ENCODE measurements around the gene SEMA5B.

Gene SEMA5B, protein sequence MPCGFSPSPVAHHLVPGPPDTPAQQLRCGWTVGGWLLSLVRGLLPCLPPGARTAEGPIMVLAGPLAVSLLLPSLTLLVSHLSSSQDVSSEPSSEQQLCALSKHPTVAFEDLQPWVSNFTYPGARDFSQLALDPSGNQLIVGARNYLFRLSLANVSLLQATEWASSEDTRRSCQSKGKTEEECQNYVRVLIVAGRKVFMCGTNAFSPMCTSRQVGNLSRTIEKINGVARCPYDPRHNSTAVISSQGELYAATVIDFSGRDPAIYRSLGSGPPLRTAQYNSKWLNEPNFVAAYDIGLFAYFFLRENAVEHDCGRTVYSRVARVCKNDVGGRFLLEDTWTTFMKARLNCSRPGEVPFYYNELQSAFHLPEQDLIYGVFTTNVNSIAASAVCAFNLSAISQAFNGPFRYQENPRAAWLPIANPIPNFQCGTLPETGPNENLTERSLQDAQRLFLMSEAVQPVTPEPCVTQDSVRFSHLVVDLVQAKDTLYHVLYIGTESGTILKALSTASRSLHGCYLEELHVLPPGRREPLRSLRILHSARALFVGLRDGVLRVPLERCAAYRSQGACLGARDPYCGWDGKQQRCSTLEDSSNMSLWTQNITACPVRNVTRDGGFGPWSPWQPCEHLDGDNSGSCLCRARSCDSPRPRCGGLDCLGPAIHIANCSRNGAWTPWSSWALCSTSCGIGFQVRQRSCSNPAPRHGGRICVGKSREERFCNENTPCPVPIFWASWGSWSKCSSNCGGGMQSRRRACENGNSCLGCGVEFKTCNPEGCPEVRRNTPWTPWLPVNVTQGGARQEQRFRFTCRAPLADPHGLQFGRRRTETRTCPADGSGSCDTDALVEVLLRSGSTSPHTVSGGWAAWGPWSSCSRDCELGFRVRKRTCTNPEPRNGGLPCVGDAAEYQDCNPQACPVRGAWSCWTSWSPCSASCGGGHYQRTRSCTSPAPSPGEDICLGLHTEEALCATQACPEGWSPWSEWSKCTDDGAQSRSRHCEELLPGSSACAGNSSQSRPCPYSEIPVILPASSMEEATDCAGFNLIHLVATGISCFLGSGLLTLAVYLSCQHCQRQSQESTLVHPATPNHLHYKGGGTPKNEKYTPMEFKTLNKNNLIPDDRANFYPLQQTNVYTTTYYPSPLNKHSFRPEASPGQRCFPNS

DNA sequence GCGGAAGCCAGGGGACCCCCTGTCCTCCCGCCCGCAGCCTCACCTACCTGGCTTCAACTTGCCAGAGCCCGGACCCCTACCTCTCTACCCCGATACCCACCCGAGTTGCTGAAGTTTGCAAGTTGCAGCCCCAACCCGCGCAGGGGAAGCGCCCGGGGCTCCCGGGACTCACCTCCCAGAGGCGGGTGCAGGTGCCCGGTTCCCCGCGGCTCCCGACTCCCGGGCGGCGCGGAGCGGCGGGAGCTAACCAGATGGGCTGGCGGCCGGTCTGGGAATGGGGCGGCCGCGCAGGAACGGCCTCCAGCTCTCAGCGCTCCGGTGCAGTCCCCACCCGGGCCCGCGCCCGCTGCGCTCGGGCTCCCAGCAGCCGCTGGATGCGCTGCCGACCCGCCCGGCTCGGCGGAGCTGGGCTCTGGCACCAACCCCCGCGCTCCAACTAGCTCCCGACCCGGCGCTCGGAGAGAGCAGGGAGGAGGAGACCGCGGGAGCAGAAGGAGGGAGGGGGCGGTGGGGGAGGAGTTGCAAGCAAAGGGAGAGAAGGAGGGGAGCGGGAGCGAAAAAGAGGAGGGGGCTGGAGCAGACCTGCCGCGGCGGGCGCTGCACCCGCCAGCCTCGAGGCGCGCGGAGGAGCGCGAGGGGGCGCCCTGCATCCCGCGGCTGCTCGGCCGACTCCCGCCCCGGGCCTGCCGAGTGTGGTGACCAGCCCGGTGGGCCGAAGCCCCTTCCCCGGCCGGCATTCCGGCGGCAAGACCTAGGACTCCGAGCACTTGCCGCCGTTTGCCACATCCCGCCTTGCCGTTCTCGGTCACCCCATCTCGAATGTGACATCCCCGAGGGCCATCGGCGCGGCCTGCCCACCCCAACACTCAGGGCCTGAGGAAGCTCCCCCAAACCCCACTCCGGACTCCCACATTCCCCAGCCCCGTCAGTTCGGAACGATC is at the start of gene SEMA5B:
TSS of gene SEMA5B (minus strand) at position 472 of the 941 bp plus-strand sequence. CDS start 66,500 bp downstream, outside the sequence.
- peak; percentile 61 to 66 for DNase-seq

DNA sequence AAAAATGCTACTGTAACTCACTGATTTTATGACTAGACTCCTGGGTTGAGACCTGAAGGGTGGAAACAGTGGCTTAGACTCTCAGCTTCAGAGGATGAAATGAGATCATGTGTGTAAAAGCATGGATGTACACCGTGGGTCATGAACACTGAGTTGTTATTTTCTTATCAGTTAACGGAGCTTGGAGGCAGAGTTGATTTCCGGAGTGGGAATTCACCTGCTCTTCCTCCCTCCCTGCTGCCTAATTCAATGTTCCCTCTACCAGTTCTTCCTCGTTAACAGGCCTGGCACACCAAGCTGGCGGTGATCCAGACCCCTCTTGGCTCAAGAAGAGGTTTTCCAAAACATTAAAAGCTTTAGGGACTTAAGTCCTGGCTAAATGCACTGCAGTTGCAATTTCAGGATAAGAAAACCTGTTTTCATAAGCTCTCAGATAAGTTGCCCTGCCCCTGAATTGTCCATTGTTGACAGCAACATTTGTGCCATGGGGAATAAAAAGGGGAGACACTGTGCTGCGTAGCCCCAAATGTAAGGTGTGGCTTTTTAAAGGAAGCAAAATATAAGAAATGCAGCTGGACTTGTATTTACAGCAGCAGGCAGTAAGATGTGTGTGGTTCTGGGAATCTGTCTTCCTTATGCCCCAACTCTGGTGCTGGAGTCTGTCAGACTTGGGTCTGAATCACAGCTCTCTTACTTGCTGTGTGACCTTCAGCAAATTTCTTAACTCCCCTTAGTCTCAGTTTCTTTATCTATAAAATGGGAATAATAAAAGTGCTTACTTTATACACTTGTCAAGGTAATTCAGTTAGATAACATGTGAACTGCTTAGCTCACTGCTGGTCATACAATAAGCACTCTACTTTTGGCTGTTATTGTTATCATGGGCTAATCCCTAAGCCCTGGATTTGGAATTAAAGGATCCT is 49.2 kb upstream of the SEMA5B start:
- DNase-seq, result no peak

DNA sequence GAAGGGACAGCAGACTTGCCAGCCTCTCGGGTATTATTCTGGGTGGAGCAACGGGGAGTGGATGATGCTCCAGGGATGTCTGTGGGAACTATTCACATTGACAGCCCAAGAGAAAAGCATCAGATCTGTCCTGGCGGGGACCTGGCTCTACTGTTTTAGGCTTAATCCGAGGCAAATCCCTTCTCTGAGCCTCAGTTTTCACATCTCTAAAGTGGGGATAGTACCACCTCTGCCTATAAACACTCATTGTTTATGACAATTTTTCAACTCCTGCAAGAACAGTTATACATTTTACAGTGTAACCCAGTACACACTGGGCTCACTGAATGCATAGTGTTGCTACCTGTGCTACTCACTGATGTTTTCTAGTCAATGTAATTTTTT is 48.5 kb upstream of the SEMA5B start:
- DNase-seq, result no peak

DNA sequence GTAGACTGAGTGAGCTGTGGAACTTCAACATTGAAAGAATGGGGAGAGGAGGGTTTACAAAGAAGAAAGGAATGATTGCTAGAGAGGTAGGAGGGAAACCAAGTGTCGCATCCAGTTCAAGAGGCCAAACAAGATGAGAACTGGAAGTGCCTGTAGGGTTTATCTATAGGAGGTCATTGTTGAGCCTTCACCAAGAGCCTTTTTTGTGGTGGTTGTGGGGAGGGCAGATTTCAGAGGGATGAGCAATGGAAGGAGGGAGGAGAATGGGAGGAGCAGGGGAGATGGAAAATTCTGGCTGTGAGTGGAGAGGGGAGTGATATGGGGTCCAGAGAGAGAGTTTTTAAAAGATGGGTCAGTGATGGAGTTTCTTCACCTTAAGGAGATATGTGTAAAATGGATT is 47.8 kb upstream of the SEMA5B start:
- no peak for DNase-seq

DNA sequence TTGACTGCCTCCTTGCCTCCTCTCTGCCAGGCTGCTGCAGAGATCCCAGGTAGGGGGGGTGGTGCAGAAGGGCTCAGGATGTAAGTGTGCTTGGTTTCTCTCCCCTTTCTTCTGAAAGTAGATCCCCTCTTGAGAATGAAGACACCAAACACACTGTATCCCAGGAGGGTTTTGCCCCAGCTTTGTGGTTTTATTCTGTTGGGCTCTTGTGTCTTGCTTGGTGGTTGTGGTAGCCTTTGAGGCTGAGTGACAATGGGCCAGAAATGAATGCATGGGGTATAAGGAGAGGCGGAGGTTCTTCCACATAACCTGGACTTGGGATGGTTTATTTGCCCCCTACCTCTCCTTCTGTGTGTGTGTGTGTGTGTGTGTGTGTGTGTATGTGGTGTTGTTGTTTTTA is 45.0 kb upstream of the SEMA5B start:
- DNase-seq, result no peak

DNA sequence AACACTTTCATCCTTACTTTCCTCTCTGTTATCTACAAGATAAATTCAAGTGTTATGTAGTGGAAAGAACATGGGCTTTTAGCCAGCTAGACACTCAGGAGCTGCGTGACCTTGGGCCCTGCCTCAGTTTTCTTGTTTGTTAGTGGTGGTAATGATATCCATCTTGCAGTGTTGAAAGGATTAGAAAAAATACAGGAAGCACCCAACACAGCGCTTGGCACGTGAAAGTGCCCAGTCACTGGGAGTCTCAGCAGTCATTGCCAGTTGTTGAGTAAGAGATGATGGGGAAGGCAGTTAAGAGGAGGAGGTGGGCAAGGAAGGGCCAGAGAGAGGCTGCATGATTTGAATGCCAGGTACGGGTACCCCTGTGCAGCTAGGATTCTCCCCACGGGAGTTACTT is 44.6 kb upstream of the SEMA5B start:
- no peak for DNase-seq

DNA sequence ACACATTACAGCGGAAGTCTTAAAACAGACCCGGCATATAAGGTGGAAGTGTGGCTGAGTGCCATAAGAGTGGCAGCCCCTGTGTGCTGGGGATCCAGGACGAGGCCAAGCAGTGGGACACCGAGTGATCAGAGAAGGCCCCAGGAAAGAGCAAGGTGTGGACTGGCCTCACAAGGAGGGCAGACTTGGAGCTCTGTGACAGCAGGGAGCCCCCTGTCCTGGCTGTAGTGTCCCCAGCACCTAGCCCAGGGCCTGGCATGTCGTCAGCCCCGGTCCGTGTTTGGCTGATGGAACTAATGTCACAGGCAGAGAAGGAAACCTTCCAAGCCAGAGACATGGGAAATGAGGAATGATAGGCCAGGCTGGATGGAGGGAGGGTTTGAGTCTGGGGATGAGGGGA is 44.0 kb upstream of the SEMA5B start:
- no peak for DNase-seq

DNA sequence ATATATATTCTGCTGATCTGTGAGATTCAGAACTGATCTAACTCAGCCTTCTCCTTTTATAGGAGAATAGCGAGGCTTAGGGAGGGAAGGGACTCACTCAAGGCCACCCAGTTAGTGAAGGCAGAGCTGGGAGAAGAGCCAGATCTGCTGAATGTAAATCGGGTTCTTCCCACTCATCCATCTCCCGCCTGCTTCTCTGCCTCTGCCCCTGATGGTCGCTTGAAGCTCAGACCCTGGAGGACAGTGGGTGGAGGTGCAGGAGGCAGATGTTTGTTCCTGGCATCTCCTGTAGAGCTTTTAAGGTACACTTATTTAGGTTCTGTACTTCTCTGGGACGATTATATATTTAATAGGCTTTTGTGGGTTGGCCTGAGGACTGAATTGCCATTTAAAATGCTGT is 43.6 kb upstream of the SEMA5B start:
- DNase-seq, result no peak

DNA sequence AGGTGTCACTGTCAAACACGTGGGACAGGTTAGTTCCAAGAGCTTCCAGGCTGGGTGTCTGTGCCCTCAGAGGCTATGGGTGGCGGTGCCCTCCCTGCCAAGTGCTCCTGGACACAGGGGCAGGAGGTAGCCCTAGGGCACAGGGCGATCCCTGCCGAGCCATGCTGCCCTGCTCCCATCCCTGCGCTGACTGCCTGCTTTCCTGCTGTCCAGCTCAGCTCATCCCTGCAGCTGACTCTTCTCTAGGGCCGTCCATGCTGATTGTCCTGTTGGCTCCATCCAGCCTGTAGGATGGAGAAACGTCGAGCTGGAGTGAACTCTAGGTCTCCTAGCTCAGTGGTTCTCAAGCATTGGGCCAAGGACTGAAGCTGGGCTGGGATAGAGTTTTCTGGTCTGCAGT is 42.9 kb upstream of the SEMA5B start:
- no peak for DNase-seq

DNA sequence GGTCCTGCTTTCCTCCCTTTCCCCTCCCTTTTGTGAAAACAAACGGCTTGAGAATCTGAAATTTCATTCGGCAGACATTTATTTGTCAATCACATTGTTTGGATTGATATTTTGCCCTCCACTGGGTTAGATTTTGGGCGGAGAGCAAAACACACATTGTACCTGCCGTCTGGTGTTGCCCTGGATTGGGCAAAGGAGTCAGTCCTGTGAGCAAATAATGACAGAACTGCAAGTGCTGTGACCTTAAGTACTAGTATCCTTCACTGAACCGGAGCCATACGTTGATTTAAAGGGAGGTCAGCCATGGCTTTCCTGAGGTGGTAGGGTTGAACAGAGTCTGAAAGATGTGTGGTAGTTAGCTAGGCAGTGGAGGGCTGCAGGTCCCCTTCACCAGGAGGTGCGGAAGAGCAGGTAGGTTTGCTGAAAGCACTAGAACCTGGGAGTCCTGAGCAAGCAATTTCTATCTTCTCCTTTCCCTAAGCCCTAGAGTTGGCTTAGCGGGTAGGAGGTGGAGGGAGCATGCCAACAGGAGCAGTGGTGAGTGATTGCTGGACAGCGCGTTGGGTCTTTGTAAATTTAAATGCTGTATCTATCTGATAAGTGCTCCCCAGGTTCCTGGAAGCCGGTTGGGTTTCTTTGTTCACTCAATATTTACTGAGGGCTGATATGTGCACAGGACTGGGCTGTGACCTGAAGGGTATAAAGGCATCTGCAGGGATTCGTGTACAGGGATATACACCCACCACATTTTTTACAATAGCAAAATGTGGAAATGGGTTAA is 41.2 kb upstream of the SEMA5B start:
- DNase-seq, result no peak

DNA sequence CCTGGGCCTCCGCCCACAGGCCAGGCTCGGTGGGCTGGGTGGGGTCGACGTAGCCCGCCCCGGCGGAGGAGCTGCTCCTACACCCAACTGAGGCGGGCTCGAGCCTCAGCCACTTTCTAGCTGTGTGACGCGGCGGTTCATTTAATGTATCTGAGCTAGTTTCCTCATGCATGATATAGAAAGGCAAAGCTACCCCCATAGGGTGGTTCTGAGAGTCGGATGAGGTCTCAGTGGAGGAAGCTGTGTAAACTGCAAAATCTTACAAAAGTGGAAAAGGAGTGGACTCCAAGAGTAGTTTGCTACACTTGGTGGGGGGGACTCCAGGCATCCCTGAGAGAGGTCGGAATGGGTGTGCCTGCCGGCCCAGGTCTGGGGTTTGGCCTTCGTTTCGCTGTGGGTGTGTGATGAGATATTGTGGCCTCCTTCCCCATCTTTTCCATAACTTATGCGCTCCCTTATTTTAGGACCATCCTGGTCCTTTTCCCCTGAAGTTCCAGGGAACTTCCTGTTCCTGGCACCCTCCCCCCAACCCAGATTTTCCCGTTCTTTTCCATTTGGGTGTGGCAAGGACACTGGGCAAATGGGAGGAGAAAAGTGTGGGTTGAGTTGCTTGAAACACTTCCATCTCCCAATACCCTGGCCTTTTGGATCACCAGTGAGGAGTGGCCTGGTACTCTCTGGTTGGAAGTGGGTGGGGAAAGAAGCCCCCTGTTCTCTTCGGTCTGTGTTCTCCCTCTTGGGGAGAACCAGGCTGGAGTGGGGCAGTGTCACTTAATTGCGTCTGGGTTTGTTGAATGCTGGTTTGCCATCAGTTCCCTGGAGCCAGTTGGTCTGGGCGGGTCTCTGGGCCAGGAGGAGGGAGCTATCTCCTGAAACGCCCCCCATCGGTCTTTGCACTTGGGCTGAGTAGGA is 40.4 kb upstream of the SEMA5B start:
- no peak for DNase-seq

DNA sequence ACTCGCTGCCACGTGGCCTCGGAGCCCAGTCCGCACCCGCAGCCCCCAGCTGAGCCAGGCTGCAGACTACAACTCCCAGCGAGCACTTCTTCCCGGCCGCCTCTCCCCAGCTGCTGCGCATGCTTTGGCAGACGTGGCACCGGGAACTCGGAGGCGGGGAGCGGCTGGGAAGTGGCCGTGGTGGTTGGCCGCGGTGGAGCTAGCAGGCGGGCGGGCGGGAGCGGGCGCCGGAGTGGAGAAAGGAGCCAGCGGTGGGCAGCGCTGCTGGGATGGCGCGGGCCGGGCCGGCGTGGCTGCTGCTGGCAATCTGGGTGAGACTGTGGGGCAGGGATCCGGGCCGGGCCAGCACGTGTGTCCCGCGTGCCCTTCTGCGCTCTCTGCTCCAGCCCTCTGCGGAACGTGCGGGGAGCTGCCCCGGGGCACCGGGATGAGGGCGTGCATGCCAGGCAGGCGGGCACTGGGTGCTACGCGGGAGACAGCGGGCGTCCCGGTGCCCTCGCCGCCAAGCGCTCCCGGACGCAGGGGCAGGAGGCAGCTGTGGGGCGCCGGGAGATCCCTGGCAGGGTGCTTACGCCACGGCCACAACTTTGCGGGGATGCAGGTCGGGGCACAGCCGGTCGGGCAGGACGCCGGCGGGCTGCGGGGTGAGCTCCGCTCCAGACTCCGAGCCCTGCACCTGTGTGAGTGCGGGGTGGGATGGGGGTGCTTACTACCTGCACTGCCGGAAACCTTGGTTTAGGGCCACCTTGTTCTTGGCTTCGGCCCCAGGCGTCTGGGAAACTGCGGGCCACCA is 39.5 kb upstream of the SEMA5B start, which contains the start of gene PDIA5:
TSS of gene PDIA5 (plus strand) at position 130 of the 793 bp plus-strand sequence. CDS start at position 270, 140 bp downstream.
- peak; percentile 79 to 84 for DNase-seq

DNA sequence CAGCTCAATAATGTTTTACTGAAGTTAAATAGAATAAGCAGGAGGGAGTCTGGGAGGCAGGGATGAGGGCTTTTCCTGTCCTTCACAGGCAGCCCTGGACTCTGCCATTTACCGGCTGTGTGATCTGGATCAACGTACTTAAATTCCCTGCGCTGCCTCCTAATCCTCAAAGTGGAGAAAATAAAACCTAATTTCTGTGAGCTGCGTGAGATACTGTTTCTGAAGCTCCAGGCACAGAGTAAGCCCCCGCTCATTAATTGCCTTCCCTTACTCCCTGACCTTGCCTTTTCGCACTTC is 39.0 kb upstream of the SEMA5B start:
- DNase-seq, result no peak

DNA sequence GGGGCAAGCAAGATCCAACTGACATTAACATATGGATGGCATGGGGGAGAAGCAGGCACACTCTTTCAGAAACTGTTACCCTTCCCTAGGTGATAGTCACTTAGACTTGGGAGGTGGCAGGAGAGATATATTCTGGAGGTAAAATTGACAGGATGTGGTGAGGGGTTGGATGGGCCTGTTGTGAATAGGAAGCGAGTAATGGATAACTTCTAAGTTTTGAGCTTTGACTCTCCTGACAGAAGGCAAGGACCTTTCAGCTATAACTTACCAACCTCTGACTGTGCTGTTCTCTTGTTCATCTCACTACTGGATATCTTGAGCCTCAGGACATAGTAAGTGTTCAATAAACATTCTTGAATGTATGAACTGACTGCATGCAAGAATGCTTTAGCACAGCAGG is 37.4 kb upstream of the SEMA5B start:
- no peak for DNase-seq

DNA sequence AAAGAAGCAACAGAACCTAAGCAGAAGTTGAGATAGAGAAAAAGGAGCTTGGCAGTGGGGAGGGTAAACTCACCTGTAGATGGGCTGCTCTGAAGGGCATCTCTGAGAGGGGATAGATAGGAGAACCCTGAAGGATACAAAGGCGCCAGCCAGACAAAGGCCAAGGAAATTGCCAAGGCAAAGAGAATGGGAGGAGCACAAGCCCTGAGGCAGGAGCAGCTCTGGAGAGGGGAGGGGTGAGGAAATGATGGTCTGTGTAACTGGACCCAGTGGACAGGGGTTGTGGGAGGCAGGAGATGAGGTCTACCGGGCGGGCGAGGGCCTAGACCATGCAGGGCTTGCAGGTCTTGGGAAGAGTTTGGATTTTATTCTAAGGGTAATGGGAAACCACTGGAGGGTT is 36.9 kb upstream of the SEMA5B start:
- DNase-seq, result no peak

DNA sequence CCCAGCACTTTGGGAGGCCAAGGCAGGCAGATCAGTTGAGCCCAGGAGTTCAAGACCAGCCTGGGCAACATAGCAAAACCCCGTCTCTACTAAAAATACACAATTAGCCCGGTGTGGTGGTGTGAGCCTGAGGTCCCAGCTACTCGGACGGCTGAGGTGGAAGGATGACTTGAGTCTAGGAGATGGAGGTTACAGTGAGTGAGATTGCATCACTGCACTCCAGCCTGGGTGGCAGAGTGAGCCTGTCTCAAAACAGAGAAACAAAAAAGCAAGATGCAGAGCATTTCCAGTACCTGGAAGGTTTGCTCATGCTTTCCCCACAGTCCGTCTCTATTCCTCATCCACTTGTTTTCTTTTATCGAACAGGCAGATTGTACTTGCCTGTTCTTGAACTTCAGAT is 35.5 kb upstream of the SEMA5B start:
- no peak for DNase-seq

DNA sequence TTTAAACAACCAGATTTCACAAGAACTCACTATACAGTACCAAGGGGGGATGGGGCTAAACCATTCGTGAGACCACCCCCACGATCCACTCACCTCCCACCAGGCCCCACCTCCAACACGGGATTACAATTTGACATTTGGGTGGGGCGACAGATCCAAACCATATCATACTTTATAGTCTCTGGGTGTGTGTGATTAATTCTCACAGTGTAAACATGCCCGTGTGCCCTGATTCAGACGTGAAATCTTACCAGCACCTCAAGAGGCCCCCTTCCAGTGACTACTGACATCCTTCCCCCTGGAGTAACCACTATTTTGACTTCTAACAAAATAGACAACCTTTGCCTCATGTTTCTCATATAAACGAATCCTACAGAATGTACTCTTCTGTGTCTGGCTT is 34.3 kb upstream of the SEMA5B start:
- no peak for DNase-seq

DNA sequence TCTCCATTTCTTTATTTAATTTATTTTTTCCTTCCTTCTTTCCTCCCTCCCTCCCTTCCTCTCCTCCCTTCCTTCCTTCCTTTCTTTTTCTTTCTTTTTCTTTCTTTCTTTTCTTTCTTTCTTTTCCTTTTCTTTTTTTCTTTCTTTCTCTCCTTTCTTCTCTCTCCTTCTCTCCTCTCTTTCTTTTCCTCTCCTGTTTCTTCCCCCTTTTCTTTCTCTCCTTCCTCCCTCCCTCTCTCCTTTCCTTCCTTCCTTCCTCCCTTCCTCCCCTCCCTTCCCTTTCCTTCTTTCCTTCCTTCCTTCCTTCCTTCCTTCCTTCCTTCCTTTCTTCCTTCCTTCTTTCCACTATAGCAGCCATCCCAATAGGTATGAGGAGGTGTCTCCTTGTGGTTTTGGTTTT is 32.5 kb upstream of the SEMA5B start:
- no peak for DNase-seq

DNA sequence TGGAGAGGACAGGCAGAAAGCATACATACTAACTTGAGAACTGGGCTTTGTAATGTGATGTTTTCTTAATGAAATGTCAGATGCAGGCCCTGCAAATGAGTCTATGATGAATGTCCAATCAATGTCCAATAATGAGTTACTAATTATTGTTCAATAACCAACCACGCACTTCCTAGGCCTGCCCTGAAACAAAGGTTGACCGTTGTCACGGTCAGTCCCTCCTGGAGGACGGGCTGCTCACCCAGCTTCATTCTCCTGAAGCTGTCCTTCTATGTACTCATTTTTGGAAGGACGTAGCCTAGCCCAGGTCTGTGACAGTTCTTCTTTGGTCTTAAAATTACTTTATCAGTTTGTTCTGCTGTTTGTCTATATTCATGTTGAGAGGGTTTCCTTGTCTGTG is 30.9 kb upstream of the SEMA5B start:
- no peak for DNase-seq

Measured in NCI-H1930 (cell line).